Kidney epithelial cell (primary cell): ENCODE data around the gene SULT1C3. TPM values are rescaled to one million over a fixed set of nuclear protein-coding genes. Genes with fewer than 3 reads are reported as not detected.

Experiments used
- DNase-seq: peaks from one replicate; pipeline ENCODE4 v3.0.0-alpha.2; 2010; ENCODE audit warnings: low read depth
- H3K27me3 ChIP-seq: 2 replicates; pipeline ENCODE4 v1.6.0; 2011; ENCODE audit warnings: low read length; ENCODE audit not compliant: control insufficient read depth, insufficient read depth
- H3K36me3 ChIP-seq: 2 replicates; pipeline ENCODE4 v1.5.1; 2011; ENCODE audit warnings: low read length; ENCODE audit not compliant: control insufficient read depth, insufficient read depth
- H3K4me3 ChIP-seq: 2 replicates; pipeline ENCODE4 v1.5.1; 2011; ENCODE audit warnings: low read depth, mild to moderate bottlenecking, control low read depth, low read length
- total RNA-seq: library from RNA; depleted of rRNA; stranded (reverse); fragments of >200 nt; gene quantifications from 2 replicates; pipeline ENCODE4 v1.2.3, GENCODE V29; 2015
- TF ChIP-seq, protein P1 (sequence below): IDR thresholded peaks from 2 replicates; pipeline ENCODE4 v1.5.1; 2011; ENCODE audit warnings: mild to moderate bottlenecking, moderate library complexity, low read length, control low read depth, inconsistent platforms; ENCODE audit not compliant: insufficient read depth, poor library complexity, severe bottlenecking

The SULT1C3 gene
- not detected in 2 replicates for total RNA-seq

DNA sequence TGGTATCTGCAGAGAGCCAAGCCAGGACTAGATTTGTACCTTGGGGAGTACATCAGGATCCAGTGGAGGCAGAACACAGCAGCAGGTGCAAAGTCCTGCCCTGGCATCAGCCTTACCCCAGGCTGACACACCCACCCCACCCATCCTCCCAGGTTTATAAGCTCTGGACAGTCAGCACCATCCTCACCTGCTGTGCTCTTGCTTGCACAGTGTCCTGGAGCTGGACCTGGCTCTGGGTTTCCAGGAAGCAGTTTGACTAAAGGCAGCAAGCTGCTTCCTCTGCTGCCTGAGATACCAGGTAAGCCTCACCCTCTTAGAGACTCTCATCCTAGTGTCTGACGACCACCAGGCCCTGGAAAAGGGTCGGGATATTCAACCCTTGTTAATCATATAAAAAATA is at the start of gene SULT1C3:
TSS of gene SULT1C3 (plus strand) at position 183 of the 400 bp plus-strand sequence. CDS start 7,227 bp downstream, outside the sequence.
- H3K27me3 ChIP-seq = no peaks in the 10 kb centered on the region
- TF ChIP-seq, protein P1, sequence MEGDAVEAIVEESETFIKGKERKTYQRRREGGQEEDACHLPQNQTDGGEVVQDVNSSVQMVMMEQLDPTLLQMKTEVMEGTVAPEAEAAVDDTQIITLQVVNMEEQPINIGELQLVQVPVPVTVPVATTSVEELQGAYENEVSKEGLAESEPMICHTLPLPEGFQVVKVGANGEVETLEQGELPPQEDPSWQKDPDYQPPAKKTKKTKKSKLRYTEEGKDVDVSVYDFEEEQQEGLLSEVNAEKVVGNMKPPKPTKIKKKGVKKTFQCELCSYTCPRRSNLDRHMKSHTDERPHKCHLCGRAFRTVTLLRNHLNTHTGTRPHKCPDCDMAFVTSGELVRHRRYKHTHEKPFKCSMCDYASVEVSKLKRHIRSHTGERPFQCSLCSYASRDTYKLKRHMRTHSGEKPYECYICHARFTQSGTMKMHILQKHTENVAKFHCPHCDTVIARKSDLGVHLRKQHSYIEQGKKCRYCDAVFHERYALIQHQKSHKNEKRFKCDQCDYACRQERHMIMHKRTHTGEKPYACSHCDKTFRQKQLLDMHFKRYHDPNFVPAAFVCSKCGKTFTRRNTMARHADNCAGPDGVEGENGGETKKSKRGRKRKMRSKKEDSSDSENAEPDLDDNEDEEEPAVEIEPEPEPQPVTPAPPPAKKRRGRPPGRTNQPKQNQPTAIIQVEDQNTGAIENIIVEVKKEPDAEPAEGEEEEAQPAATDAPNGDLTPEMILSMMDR = no peak
- no peak for DNase-seq
- no peak within 1 kb of the TSS for H3K4me3 ChIP-seq
- H3K36me3 ChIP-seq = no peaks in the 10 kb centered on the region

DNA sequence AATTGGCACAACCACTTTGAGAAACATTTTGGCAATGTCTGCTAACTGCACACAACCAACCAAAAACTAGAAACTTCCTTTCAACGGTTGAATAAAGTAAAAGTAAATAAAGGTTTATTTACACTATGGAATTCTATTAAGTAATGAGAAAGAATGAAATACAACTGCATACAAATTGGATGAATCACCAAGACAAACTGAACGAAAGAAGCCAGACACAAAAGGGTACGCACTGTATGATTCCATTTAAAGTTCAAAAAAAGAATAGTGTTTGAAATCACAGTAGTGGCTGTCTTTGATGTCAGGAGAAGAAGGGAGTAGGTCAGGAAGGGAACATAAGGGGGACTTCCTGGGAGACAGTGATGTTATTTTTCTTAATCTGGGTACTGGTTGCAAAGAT is 46.5 kb upstream of the SULT1C3 start:
- Histone ChIP-seq H3K27me3 (no peaks in the 10 kb centered on the region), H3K36me3 (no peaks in the 10 kb centered on the region), H3K4me3 (no peak overlapping the region)
- TF ChIP-seq, protein P1 = no peak
- no peak for DNase-seq

DNA sequence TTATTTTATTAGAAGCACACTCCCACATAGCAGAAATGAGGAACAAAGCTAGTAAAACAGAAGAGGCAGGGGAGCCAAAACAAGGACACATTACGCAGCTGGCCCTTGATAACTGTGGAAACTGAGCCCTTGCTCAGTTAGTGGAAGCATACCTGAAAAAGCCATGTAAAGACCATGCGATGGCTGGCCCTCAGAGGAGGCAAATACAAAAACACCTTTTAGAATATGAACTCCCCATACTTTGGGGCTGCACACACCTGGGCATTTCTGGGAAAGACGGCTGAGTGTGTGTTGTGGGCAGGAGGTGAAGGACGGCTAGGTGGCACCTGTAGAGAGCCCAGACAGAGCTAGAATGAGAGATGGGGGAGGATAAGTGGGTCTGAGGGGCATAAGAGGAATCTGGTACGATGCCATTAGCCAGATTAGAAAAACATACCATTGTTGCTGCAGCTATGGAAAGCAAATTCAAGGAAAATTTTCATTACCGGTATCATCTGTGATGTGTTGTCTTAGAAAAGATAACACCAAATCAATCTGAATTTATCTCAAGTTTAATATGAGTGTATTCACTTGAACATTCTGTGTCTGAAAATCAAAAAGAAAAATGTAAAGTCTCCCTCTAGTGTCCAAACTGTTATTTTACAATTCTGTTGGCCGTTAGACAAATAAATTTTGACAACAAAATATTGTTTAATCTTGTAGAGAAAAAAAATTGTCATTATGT is 45.2 kb upstream of the SULT1C3 start:
- H3K36me3 ChIP-seq = no peaks in the 10 kb centered on the region
- H3K4me3 ChIP-seq = no peak overlapping the region
- TF ChIP-seq, protein P1 = peak; percentile 14
- DNase-seq = no peak
- H3K27me3 ChIP-seq = no peaks in the 10 kb centered on the region

DNA sequence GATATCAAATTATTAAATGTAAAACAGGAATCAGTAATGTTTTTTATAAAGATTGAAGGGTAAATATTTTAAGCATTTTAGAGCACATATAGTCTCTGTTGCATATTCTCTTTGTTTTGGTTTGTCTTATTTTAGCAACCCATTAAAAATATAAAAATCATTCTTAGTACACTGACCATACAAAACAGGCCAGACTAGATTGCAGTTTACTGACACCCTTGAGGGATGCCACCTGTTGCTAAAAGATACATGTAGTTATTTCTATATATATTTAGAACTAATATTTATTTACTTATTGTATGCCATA is 44.7 kb upstream of the SULT1C3 start:
- Histone ChIP-seq H3K27me3 (no peaks in the 10 kb centered on the region), H3K36me3 (no peaks in the 10 kb centered on the region), H3K4me3 (no peak overlapping the region)
- TF ChIP-seq, protein P1 = no peak
- DNase-seq = no peak

DNA sequence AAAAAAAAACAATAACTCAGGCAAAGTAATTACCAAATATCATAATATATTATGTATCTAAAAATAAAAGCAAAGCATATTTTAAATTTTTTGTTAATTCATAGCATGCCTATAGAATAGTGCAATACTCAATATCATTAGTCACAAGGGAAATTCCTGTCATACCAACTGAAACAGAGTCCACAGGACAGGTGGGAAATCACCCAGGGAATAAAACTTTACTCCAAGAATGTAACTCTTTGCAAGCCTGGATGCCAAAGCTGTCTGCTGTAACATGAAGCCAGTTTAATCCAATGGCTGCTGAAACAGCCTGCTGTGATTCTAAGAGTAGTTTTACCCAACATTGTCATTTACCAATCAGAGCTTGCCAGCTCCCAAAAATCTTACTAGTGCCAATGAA is 40.0 kb upstream of the SULT1C3 start:
- Histone ChIP-seq H3K27me3 (no peaks in the 10 kb centered on the region), H3K36me3 (no peaks in the 10 kb centered on the region), H3K4me3 (no peak overlapping the region)
- TF ChIP-seq, protein P1 = no peak
- DNase-seq = no peak

DNA sequence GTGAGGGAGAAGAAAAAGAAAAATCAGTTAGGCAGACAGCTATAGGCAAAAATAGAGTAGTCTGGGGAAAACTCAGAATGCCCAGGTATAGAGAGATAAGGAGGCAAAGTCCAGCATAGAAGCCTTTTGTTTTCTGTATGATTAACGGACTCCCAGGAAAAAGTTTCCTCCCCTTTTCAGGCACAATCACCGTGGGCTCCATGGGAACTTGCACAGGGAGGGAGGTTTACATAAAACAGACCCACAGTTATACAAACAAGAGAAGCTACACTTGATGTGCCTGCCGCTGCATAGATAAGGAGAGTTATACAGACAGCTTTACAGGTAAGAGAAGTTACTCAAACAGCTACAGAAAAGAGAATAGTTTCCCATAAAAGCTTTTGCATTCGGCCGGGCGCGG is 39.2 kb upstream of the SULT1C3 start:
- no peak for DNase-seq
- Histone ChIP-seq H3K36me3 (no peaks in the 10 kb centered on the region), H3K4me3 (no peak overlapping the region), H3K27me3 (no peaks in the 10 kb centered on the region)
- TF ChIP-seq, protein P1 = no peak
